HG02981 (cell line): ENCODE measurements around the gene TAX1BP3.

Experiments used
- ATAC-seq: cut with Tn5 transposase; IDR thresholded peaks from one replicate; pipeline ENCODE4 v1.9.1; 2021; ENCODE audit warnings: mild to moderate bottlenecking, moderate library complexity; ENCODE audit not compliant: unreplicated experiment

TAX1BP3 gene

GRCh38 chr17:3688852-3689261 is 20.5 kb upstream of the TAX1BP3 start:
- no peak for ATAC-seq

GRCh38 chr17:3688027-3688553 is 19.7 kb upstream of the TAX1BP3 start:
- ATAC-seq, result no peak

- ATAC-seq, result no peak
Observed at GRCh38 chr17:3685174-3685573, 16.8 kb upstream of the TAX1BP3 start.

GRCh38 chr17:3683054-3683511 is 14.7 kb upstream of the TAX1BP3 start:
- ATAC-seq, result peak; percentile 58

- ATAC-seq, result no peak
Observed at GRCh38 chr17:3682033-3682432, 13.7 kb upstream of the TAX1BP3 start.

GRCh38 chr17:3681565-3681964 is 13.2 kb upstream of the TAX1BP3 start:
- no peak for ATAC-seq

GRCh38 chr17:3681057-3681456 is 12.7 kb upstream of the TAX1BP3 start:
- ATAC-seq, result no peak

- no peak for ATAC-seq
Observed at GRCh38 chr17:3679531-3680126, 11.3 kb upstream of the TAX1BP3 start.

GRCh38 chr17:3678821-3679530 is 10.6 kb upstream of the TAX1BP3 start:
- ATAC-seq, result no peak

GRCh38 chr17:3678095-3678820 is 9.9 kb upstream of the TAX1BP3 start:
- no peak for ATAC-seq

- ATAC-seq, result no peak
Observed at GRCh38 chr17:3675886-3676285, 7.5 kb upstream of the TAX1BP3 start.

- no peak for ATAC-seq
Observed at GRCh38 chr17:3672571-3672970, 4.2 kb upstream of the TAX1BP3 start.

- no peak for ATAC-seq
Observed at GRCh38 chr17:3669548-3669947, 1.2 kb upstream of the TAX1BP3 start.

GRCh38 chr17:3669085-3669347 is 638 bp upstream of the TAX1BP3 start:
- ATAC-seq, result no peak

GRCh38 chr17:3667366-3668278 is 756 bp downstream of the TAX1BP3 start:
- no peak for ATAC-seq

GRCh38 chr17:3666516-3666915 is 1.9 kb downstream of the TAX1BP3 start:
- no peak for ATAC-seq

GRCh38 chr17:3665834-3666233 is 2.5 kb downstream of the TAX1BP3 start:
- ATAC-seq, result no peak

GRCh38 chr17:3663102-3664011 is 5.0 kb downstream of the TAX1BP3 start:
- ATAC-seq, result no peak

GRCh38 chr17:3660311-3660891 is 8.0 kb downstream of the TAX1BP3 start:
- no peak for ATAC-seq
